Measurements from ENCODE around the gene F3.

DNA sequence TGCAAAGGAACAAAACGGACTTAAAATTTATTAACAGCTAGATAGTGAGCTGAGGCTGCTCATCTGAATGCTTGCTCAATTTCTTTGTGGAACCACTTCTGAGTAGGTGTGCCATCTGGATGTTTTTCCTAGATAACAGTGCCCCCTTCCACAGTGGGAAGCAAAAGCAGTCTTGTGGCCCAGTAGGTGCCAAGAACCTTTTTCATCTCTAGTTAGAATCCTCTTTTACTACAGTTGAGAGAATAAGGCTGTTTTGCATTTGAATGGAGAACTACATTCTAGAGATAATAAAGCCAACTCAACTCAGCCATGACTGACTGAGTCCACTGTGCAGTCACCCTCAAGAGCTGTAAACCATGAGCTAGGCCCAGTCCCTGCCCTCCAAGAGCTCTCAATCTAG is 13.3 kb downstream of the F3 start:
- TF ChIP-seq POLR2A (IDR thresholded peaks at IDR 0.05; ENCODE audit: extremely low read depth, insufficient read length): no peak
- TF ChIP-seq, protein P1, sequence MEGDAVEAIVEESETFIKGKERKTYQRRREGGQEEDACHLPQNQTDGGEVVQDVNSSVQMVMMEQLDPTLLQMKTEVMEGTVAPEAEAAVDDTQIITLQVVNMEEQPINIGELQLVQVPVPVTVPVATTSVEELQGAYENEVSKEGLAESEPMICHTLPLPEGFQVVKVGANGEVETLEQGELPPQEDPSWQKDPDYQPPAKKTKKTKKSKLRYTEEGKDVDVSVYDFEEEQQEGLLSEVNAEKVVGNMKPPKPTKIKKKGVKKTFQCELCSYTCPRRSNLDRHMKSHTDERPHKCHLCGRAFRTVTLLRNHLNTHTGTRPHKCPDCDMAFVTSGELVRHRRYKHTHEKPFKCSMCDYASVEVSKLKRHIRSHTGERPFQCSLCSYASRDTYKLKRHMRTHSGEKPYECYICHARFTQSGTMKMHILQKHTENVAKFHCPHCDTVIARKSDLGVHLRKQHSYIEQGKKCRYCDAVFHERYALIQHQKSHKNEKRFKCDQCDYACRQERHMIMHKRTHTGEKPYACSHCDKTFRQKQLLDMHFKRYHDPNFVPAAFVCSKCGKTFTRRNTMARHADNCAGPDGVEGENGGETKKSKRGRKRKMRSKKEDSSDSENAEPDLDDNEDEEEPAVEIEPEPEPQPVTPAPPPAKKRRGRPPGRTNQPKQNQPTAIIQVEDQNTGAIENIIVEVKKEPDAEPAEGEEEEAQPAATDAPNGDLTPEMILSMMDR (IDR thresholded peaks at IDR 0.05; ENCODE audit: low read depth, low read length): no peak
- TF ChIP-seq, protein P2, sequence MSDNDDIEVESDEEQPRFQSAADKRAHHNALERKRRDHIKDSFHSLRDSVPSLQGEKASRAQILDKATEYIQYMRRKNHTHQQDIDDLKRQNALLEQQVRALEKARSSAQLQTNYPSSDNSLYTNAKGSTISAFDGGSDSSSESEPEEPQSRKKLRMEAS (IDR thresholded peaks at IDR 0.05; ENCODE audit: low read depth, low read length): no peak
